Thyroid gland (tissue), 4 donors: Measurements from ENCODE around the gene PCIF1.

ENCODE experiments used
- CTCF ChIP-seq, 6 experiments: fragments of 200-600 bp in 3 of 6; fragments of 450-650 bp in 3 of 6; sonication (generic) in 3 of 6; IDR thresholded peaks; one replicate each; pipeline ENCODE4 v1.5.1; 2016 to 2019; ENCODE audit warnings: antibody characterized with exemption in 6 of 6, mild to moderate bottlenecking in 2 of 6, inconsistent platforms in 1 of 6, moderate library complexity in 1 of 6
- POLR2A ChIP-seq, 2 donors: fragments of 450-650 bp; IDR thresholded peaks; one replicate each; pipeline ENCODE4 v1.6.1; 2017; ENCODE audit warnings: antibody characterized with exemption in 2 of 2, mild to moderate bottlenecking in 2 of 2, moderate library complexity in 1 of 2

DNA sequence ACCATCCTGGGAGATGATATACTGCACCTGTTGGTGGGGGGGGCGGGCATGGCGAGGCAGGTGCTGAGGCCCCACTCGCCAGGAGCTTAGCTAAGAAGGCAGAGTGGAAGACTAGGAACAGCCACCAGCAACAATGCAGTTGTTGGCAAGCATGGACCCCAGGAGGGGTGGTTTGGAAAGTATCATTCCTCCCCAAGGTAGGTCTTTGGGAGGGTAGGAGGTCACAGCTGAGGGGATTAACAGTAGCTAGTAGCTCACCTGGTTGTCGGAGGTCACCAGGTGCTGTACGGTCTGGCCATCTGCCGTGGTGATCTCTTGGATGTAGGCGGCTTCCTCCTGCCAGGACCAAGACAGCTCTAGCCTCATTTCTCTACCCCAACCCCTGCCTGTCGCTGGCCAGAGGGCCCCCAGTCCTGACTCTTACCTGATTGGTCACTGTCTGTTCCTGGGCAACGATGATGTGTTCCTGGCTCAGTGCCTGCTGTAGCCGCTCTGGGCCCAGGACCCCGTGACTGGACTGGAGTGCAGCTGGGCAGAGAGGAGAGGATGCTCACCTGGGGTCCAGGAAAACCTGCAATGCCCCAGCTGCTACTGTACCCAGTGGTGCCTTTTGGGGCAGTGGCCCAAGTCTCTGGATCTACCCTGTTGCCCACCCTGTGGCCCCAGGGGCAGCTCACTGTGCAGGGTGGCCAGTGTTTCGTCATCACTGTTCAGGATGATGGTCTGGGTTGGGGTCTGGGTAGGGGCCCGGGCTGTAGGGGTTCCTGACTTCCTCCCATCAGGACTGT lies 15.3 kb downstream of the PCIF1 start:
- no peak for TF ChIP-seq POLR2A (IDR thresholded peaks at IDR 0.05)
- no peak for TF ChIP-seq CTCF (IDR thresholded peaks at IDR 0.05)
